SU-DHL-6 (cell line): ENCODE measurements around the gene COPS7A.

Experiments
- H2AFZ ChIP-seq: fragments of 200-600 bp; sonication (generic); 2 replicates; pipeline ENCODE4 v1.6.1; 2014; ENCODE audit warnings: low read depth, mild to moderate bottlenecking, moderate library complexity, mixed read lengths, antibody characterized with exemption, low read length; ENCODE audit not compliant: severe bottlenecking
- H3F3A ChIP-seq: fragments of 200-600 bp; shearing (Covaris generic); 2 replicates; pipeline ENCODE4 v1.6.0; 2016; ENCODE audit warnings: antibody characterized with exemption, mild to moderate bottlenecking; ENCODE audit not compliant: insufficient read depth
- H3K27ac ChIP-seq: fragments of 200-600 bp; sonication (generic); 2 replicates; pipeline ENCODE4 v1.5.1; 2016; ENCODE audit warnings: low read depth, mild to moderate bottlenecking, low read length, moderate library complexity, mixed read lengths
- H3K27me3 ChIP-seq: fragments of 200-600 bp; sonication (generic), shearing (Covaris generic); 2 replicates; pipeline ENCODE4 v1.6.0; 2014; ENCODE audit warnings: mild to moderate bottlenecking, low read length
- H3K36me3 ChIP-seq: fragments of 200-600 bp; sonication (generic); 2 replicates; pipeline ENCODE4 v1.6.1; 2014; ENCODE audit warnings: mild to moderate bottlenecking, low read length, mixed read lengths
- H3K4me2 ChIP-seq: fragments of 300-600, 200-600 bp; shearing (Covaris generic), sonication (generic); 2 replicates; pipeline ENCODE4 v1.6.0; 2014; ENCODE audit warnings: low read length, low read depth, mild to moderate bottlenecking; ENCODE audit not compliant: poor library complexity, severe bottlenecking
- H3K4me3 ChIP-seq: fragments of 200-600 bp; sonication (generic); 2 replicates; pipeline ENCODE4 v1.5.1; 2014; ENCODE audit warnings: antibody characterized with exemption, low read length, mild to moderate bottlenecking, mixed read lengths; ENCODE audit not compliant: insufficient read depth, poor library complexity, severe bottlenecking
- H3K79me2 ChIP-seq: fragments of 200-600 bp; sonication (generic); 2 replicates; pipeline ENCODE4 v1.6.1; 2014; ENCODE audit warnings: mild to moderate bottlenecking, low read length, moderate library complexity; ENCODE audit not compliant: insufficient read depth
- H3K9ac ChIP-seq: fragments of 200-600 bp; sonication (generic); 2 replicates; pipeline ENCODE4 v1.7.0; 2014; ENCODE audit warnings: mild to moderate bottlenecking, low read length
- H3K9me2 ChIP-seq: fragments of 200-600 bp; sonication (generic); replicated peaks from 2 replicates; pipeline ENCODE4 v1.6.1; 2014; ENCODE audit warnings: low read length; ENCODE audit not compliant: insufficient read depth
- H3K9me3 ChIP-seq: fragments of 200-600 bp; sonication (generic); 2 replicates; pipeline ENCODE4 v1.6.1; 2014; ENCODE audit warnings: low read length, mixed read lengths; ENCODE audit not compliant: insufficient read depth
- H4K20me1 ChIP-seq: fragments of 200-600 bp; sonication (generic); 2 replicates; pipeline ENCODE4 v1.6.1; 2014; ENCODE audit warnings: low read depth, mild to moderate bottlenecking, antibody characterized with exemption, low read length, moderate library complexity, mixed read lengths
- CTCF ChIP-seq: fragments of 200-600 bp; sonication (generic); IDR thresholded peaks from one replicate; pipeline ENCODE4 v1.5.1; 2017; ENCODE audit warnings: antibody characterized with exemption, mild to moderate bottlenecking, low read length, moderate library complexity; ENCODE audit not compliant: insufficient read depth, poor library complexity, severe bottlenecking
- EZH2phosphoT487 ChIP-seq: fragments of 200-600 bp; sonication (generic), shearing (Covaris generic); conservative IDR thresholded peaks from 2 replicates; pipeline ENCODE4 v1.6.1; 2018; ENCODE audit warnings: mild to moderate bottlenecking, antibody characterized with exemption, low read length, moderate library complexity, mixed read lengths

Gene COPS7A

GRCh38 chr12:6751767-6752166 lies 27.9 kb downstream of the COPS7A start:
- Histone ChIP-seq H3K9me3 (no peaks in the 10 kb centered on the region), H3F3A (no peaks in the 10 kb centered on the region), H3K36me3 (no peaks in the 10 kb centered on the region), H2AFZ (no peak overlapping the region), H3K27me3 (no peaks in the 10 kb centered on the region), H3K27ac (no peak overlapping the region), H3K9ac (peak overlapping the region; percentile 98), H3K4me2 (peak overlapping the region; percentile 71), H3K9me2 (no peaks in the 10 kb centered on the region), H3K4me3 (peak overlapping the region; percentile 98), H4K20me1 (no peaks in the 10 kb centered on the region), H3K79me2 (peaks cover 7% of the 10 kb centered on the region)
- TF ChIP-seq CTCF: no peak
- no peak for TF ChIP-seq EZH2phosphoT487

- Histone ChIP-seq H3F3A (no peaks in the 10 kb centered on the region), H3K27ac (peak overlapping the region; percentile 84), H3K36me3 (no peaks in the 10 kb centered on the region), H2AFZ (peak overlapping the region; percentile 83), H3K4me3 (peak overlapping the region; percentile 98), H3K9me2 (no peaks in the 10 kb centered on the region), H3K9me3 (no peaks in the 10 kb centered on the region), H4K20me1 (no peaks in the 10 kb centered on the region), H3K79me2 (peaks cover 7% of the 10 kb centered on the region), H3K4me2 (peak overlapping the region; percentile 71), H3K27me3 (no peaks in the 10 kb centered on the region), H3K9ac (peak overlapping the region; percentile 98)
- TF ChIP-seq EZH2phosphoT487 (no peak), CTCF (no peak)
Measured at GRCh38 chr12:6752167-6752920, 28.5 kb downstream of the COPS7A start.

GRCh38 chr12:6752921-6753771 lies 29.3 kb downstream of the COPS7A start, which contains the start of gene MLF2:
Gene MLF2, minus strand, starts transcription at chr12:6753141. Its CDS starts 807 bp downstream, at chr12:6752334.
- Histone ChIP-seq H3K36me3 (no peaks in the 10 kb centered on the region), H3K27ac (peak within 1 kb of the TSS; percentile 84), H3K9me2 (no peaks in the 10 kb centered on the region), H2AFZ (peak within 1 kb of the TSS; percentile 83), H3K27me3 (no peaks in the 10 kb centered on the region), H4K20me1 (no peaks in the 10 kb centered on the region), H3F3A (no peaks in the 10 kb centered on the region), H3K79me2 (peaks cover 7% of the 10 kb centered on the region), H3K4me3 (peak within 1 kb of the TSS; percentile 98), H3K9ac (peak within 1 kb of the TSS; percentile 98), H3K9me3 (no peaks in the 10 kb centered on the region), H3K4me2 (peak within 1 kb of the TSS; percentile 71)
- TF ChIP-seq EZH2phosphoT487: no peak
- TF ChIP-seq CTCF: no peak
